ENCODE data around the gene DIAPH1. TPM values are rescaled to one million over a fixed set of nuclear protein-coding genes. Genes with fewer than 3 reads are reported as not detected.

DIAPH1 gene
- total RNA-seq, 2 experiments from 2014 or later = 214 to 220 TPM

GRCh38 chr5:141649056-141649688 lies 30.4 kb upstream of the DIAPH1 start:
- no peak for DNase-seq
- Mint-ChIP-seq H3K9me3 (no peaks in the 10 kb centered on the region), H3K4me3 (no peak overlapping the region), H3K27ac (no peak overlapping the region), H3K36me3 (peaks cover 7% of the 10 kb centered on the region), H3K27me3 (no peaks in the 10 kb centered on the region), H3K4me1 (peaks cover 23% of the 10 kb centered on the region)

- Mint-ChIP-seq H3K27me3 (no peaks in the 10 kb centered on the region), H3K4me3 (no peak overlapping the region), H3K4me1 (peaks cover 23% of the 10 kb centered on the region), H3K27ac (no peak overlapping the region), H3K36me3 (peaks cover 7% of the 10 kb centered on the region), H3K9me3 (no peaks in the 10 kb centered on the region)
- no peak for DNase-seq
These were observed 29.1 kb upstream of the DIAPH1 start for GRCh38 chr5:141647851-141648250.

DNA sequence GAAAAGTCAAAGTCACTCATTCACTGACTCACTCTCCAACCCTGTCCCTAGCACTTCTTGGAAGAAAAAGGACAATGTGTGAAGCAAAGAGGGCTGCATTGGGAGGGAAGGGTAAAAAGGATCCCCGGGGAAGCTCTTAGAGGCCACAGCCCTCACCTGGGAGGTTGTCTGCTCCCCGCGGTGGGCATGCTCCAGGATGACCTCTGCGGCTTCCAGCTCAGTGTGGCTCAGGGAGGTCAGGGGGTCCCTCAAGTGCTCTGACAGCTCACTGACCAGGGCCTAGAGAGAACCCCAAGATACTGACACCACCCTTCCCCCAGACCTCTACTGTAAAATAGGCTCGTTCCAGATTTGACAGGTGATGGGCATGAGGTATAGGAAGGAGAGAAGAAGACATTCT lies 28.4 kb upstream of the DIAPH1 start:
- Mint-ChIP-seq H3K27me3 (no peaks in the 10 kb centered on the region), H3K4me1 (peaks cover 22% of the 10 kb centered on the region), H3K9me3 (no peaks in the 10 kb centered on the region), H3K4me3 (no peak overlapping the region), H3K27ac (no peak overlapping the region), H3K36me3 (peaks cover 7% of the 10 kb centered on the region)
- no peak for DNase-seq

DNA sequence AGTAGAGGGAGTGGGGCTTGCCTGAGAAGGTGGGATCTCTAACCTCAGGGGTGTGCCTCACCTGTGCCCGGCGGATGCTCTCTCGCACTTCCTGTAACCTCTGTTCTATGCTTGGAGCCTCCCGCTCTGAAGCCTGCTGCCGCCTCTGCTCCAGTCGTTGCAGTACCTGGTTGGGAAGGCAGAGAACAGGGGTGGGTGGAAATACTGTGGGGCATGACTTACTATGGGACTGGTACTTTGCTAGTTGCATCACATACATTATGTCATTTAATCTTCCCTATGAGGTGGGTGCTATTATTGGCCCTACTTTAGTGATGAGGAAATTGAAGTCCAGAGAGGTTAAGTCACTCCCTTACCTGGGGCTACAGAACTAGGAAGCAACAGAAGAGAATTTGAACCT lies 27.2 kb upstream of the DIAPH1 start:
- DNase-seq = no peak
- Mint-ChIP-seq H3K27me3 (no peaks in the 10 kb centered on the region), H3K36me3 (peaks cover 10% of the 10 kb centered on the region), H3K27ac (no peak overlapping the region), H3K9me3 (no peaks in the 10 kb centered on the region), H3K4me1 (peaks cover 26% of the 10 kb centered on the region), H3K4me3 (no peak overlapping the region)

DNA sequence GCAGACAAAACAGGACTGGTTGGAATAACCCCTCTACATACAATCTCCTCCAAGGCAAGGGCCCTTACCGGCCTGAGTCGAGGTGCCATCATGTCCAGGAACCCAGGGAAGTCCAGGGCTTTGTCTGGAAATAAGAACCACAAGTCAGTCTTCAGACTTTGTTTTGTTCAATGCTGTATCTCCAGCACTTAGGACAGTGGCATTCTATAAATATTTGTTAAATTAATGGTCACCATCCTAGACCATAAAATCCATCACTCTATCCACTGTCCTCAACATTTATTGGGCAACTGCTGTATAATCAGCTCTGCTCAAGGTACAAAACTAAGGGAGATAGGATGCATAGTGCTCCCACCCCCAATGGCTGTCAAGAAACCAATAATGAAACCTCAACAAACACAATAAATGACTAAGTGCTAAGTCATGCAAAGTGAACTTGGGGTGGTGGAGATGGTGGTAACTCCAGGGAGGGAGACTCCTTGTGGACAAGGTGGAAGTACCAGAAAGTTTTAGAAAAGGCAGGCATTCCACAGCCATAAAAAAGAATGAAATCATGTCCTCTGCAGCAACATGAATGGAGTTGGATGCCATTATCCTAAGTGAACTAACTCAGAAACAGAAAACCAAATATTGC lies 23.0 kb upstream of the DIAPH1 start:
- peaks cover 21% of the 10 kb centered on the region for H3K36me3 Mint-ChIP-seq
- DNase-seq = no peak
- no peak overlapping the region for H3K4me3 Mint-ChIP-seq
- H3K27ac Mint-ChIP-seq = peak overlapping the region; percentile 57
- no peaks in the 10 kb centered on the region for H3K27me3 Mint-ChIP-seq
- no peaks in the 10 kb centered on the region for H3K9me3 Mint-ChIP-seq
- peaks cover 20% of the 10 kb centered on the region for H3K4me1 Mint-ChIP-seq

- Mint-ChIP-seq H3K36me3 (peaks cover 21% of the 10 kb centered on the region), H3K4me1 (peaks cover 25% of the 10 kb centered on the region), H3K9me3 (no peaks in the 10 kb centered on the region), H3K27me3 (no peaks in the 10 kb centered on the region), H3K27ac (peak overlapping the region; percentile 18), H3K4me3 (no peak overlapping the region)
- no peak for DNase-seq
These were observed 21.9 kb upstream of the DIAPH1 start for GRCh38 chr5:141640698-141641097.

- no peak overlapping the region for H3K4me3 Mint-ChIP-seq
- H3K27ac Mint-ChIP-seq = no peak overlapping the region
- no peaks in the 10 kb centered on the region for H3K9me3 Mint-ChIP-seq
- DNase-seq = no peak
- peaks cover 24% of the 10 kb centered on the region for H3K36me3 Mint-ChIP-seq
- H3K4me1 Mint-ChIP-seq = peaks cover 31% of the 10 kb centered on the region
- no peaks in the 10 kb centered on the region for H3K27me3 Mint-ChIP-seq
These were observed 21.2 kb upstream of the DIAPH1 start for GRCh38 chr5:141640051-141640415.

DNA sequence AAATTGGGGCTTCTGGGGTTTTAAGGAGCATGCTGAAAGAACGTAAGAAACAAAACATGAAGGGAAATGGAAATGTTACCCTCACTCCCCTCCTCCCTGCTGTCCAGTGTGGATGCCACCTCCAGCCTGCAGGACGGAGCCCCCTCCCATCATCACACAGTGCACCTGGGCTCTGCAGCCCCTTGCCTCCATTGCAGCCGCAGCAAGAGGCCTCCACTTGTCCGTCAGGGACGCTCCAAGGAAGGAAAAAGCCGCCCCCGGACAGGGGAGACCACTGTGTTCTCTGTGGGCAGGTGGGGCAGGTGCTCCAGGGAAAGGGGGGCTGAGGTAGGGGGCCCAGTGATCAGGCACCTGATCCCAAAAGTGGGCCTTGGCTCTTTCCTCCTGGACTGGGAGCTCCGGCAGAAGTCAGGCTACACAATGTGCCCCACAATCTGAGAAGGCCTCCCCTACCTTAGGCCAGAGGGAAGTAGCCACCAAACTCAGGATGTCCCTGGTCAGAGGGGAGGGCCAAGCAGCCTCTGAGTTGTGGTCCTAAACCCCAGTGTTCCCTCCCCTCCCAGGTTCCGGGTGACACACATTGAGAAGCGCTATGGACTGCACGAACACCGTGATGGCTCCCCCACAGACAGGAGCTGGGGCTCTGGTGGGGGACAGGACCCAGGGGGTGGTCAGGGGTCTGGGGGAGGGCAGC lies 20.7 kb upstream of the DIAPH1 start:
- Mint-ChIP-seq H3K4me3 (peak overlapping the region; percentile 97), H3K27ac (no peak overlapping the region), H3K27me3 (no peaks in the 10 kb centered on the region), H3K4me1 (peaks cover 35% of the 10 kb centered on the region), H3K36me3 (peaks cover 25% of the 10 kb centered on the region), H3K9me3 (no peaks in the 10 kb centered on the region)
- no peak for DNase-seq

- H3K27me3 Mint-ChIP-seq = no peaks in the 10 kb centered on the region
- H3K36me3 Mint-ChIP-seq = peaks cover 29% of the 10 kb centered on the region
- peak overlapping the region; percentile 97 for H3K4me3 Mint-ChIP-seq
- H3K9me3 Mint-ChIP-seq = no peaks in the 10 kb centered on the region
- peak overlapping the region; percentile 95 for H3K27ac Mint-ChIP-seq
- H3K4me1 Mint-ChIP-seq = peaks cover 41% of the 10 kb centered on the region
- DNase-seq = no peak
These were observed 20.0 kb upstream of the DIAPH1 start for GRCh38 chr5:141638771-141639170.

GRCh38 chr5:141637767-141638419 lies 19.1 kb upstream of the DIAPH1 start:
- Mint-ChIP-seq H3K27ac (peak overlapping the region; percentile 95), H3K4me3 (peak overlapping the region; percentile 97), H3K36me3 (peaks cover 29% of the 10 kb centered on the region), H3K27me3 (no peaks in the 10 kb centered on the region), H3K9me3 (no peaks in the 10 kb centered on the region), H3K4me1 (peaks cover 43% of the 10 kb centered on the region)
- peak; percentile 76 for DNase-seq

GRCh38 chr5:141637123-141637766 lies 18.4 kb upstream of the DIAPH1 start:
- Mint-ChIP-seq H3K4me3 (peak overlapping the region; percentile 97), H3K9me3 (no peaks in the 10 kb centered on the region), H3K4me1 (peaks cover 48% of the 10 kb centered on the region), H3K27me3 (no peaks in the 10 kb centered on the region), H3K36me3 (peaks cover 29% of the 10 kb centered on the region), H3K27ac (peak overlapping the region; percentile 95)
- peak; percentile 66 for DNase-seq

DNA sequence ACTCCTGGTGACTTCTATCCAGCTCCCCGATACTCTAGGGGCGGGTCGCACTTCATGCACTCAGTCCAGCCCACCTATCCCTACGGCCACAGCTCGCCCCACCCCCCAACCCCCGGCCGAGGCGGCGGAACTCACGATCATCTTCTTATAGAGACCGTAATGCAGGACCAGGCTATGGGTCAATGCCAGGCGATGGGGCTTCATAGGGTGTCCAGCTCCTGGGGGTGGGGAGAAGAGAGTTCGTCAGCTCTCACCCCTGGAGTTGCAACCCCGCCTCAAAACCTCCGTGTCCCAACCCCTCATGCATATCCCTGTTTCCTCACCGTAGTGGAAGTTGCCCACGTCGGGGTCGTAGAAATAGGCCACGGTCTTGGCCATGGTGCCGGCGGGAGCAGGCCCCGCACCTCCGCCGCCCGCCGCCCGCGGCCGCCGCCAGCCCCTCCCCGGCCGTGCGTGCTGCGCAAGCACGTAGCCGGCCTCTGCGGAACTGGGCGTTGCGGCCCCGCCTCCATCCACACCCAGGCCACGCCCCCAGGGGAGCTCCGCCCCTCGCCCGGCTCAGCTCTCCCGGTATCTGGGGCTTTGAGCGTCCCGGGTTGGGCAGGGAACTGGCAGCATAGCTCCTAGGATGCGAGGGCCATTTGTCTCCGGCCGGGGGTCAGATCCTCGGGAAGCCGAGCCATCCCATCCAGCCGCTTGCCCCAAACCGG lies 17.8 kb upstream of the DIAPH1 start, which contains the start of the genes HDAC3 and RELL2:
HDAC3 (minus strand) TSS at position 437 of the 710 bp plus-strand sequence; CDS start at position 378, 59 bp downstream.
RELL2 (plus strand) TSS at position 585 of the 710 bp plus-strand sequence. CDS start 1,229 bp downstream, outside the sequence.
- Mint-ChIP-seq H3K27me3 (no peaks in the 10 kb centered on the region), H3K4me3 (peak within 1 kb of the TSS; percentile 97), H3K36me3 (peaks cover 30% of the 10 kb centered on the region), H3K4me1 (peaks cover 43% of the 10 kb centered on the region), H3K9me3 (no peaks in the 10 kb centered on the region), H3K27ac (peak within 1 kb of the TSS; percentile 95)
- DNase-seq = peak; percentile 96

GRCh38 chr5:141636106-141636412 lies 17.3 kb upstream of the DIAPH1 start:
- Mint-ChIP-seq H3K4me3 (peak overlapping the region; percentile 97), H3K36me3 (peaks cover 27% of the 10 kb centered on the region), H3K27ac (peak overlapping the region; percentile 69), H3K4me1 (peaks cover 39% of the 10 kb centered on the region), H3K27me3 (no peaks in the 10 kb centered on the region), H3K9me3 (no peaks in the 10 kb centered on the region)
- no peak for DNase-seq

DNA sequence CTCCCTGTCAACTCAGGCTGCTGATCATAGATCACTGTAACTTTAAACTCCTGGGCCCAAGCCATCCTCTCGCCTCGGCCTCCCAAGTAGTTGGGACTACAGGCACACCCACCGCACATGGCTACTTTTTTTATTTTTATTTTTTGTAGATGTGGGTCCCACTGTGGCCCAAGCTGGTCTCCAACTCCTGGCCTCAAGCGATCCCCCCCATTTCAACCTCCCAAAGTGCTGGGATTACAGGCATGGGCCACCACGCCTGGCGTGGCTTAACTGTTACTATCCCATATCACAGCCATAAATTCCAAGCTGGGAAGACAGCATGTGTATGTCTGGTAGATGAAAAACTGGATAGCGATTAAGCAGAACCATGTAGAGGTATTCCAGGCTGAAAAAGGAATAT lies 16.8 kb upstream of the DIAPH1 start:
- Mint-ChIP-seq H3K4me3 (peak overlapping the region; percentile 97), H3K27ac (no peak overlapping the region)

More for the DNA sequence above, 16.8 kb upstream of the DIAPH1 start:
- peaks cover 37% of the 10 kb centered on the region for H3K4me1 Mint-ChIP-seq
- no peaks in the 10 kb centered on the region for H3K9me3 Mint-ChIP-seq
- H3K36me3 Mint-ChIP-seq = peaks cover 25% of the 10 kb centered on the region
- no peaks in the 10 kb centered on the region for H3K27me3 Mint-ChIP-seq
- DNase-seq = no peak
